Endothelial cell of umbilical vein (primary cell): ENCODE results near the gene H1-8. TPM values are rescaled to one million over a fixed set of nuclear protein-coding genes. Genes with fewer than 3 reads are reported as not detected.

ENCODE experiments used
- BruUV-seq: library from RNA; stranded (reverse); fragments of 400-500 nt; replicated peaks from 2 replicates; lab custom pipeline; 2021; lab: Mats Ljungman, UMichigan
- CTCF ChIA-PET: fragments of 300-600, 350-600 bp; sonication (Branson Sonifier 250); formaldehyde crosslinking; loops from one replicate; lab custom pipeline; 2021; ENCODE audit warnings: antibody characterized with exemption, inconsistent platforms; lab: Charles Lee
- POLR2A ChIA-PET: fragments of 300-600, 350-600 bp; sonication (Branson Sonifier 250); formaldehyde crosslinking; loops from one replicate; lab custom pipeline; 2021; ENCODE audit warnings: antibody characterized with exemption, inconsistent platforms; lab: Charles Lee
- DNase-seq: peaks from one replicate; pipeline ENCODE4 v3.0.0-alpha.2; 2011; ENCODE audit warnings: low read depth, low spot score
- FAIRE-seq: peaks from 2 replicates; lab custom pipeline; 2011; peaks lifted over from hg19 to GRCh38; lab: Jason Lieb, UNC
- H2AFZ ChIP-seq: 2 replicates; pipeline ENCODE4 v1.6.0; 2012; ENCODE audit warnings: low read depth, low read length, control low read depth, inconsistent platforms
- H3K27ac ChIP-seq: 2 replicates; pipeline ENCODE4 v1.5.1; 2011; ENCODE audit warnings: low read depth, mild to moderate bottlenecking, control low read depth, low read length, moderate library complexity; ENCODE audit not compliant: insufficient read depth
- H3K27me3 ChIP-seq, 2 experiments: 2 replicates each; pipeline versions ENCODE4 v1.6.0 to v1.6.1; 2011; ENCODE audit warnings: low read length in 2 of 2, mixed read lengths in 1 of 2; ENCODE audit not compliant: control insufficient read depth in 2 of 2, insufficient read depth in 2 of 2
- H3K36me3 ChIP-seq, 2 experiments: 2 replicates in 1 of 2; 3 replicates in 1 of 2; pipeline ENCODE4 v1.5.1; 2011; ENCODE audit warnings: low read length in 2 of 2, mild to moderate bottlenecking in 1 of 2, moderate library complexity in 1 of 2; ENCODE audit not compliant: control insufficient read depth in 2 of 2, insufficient read depth in 2 of 2; ENCODE audit errors: extremely low read depth in 1 of 2
- H3K4me1 ChIP-seq: 3 replicates; pipeline ENCODE4 v1.5.1; 2011; ENCODE audit warnings: mild to moderate bottlenecking, low read length; ENCODE audit not compliant: control insufficient read depth, insufficient read depth; ENCODE audit errors: extremely low read depth
- H3K4me2 ChIP-seq: 2 replicates; pipeline ENCODE4 v1.6.1; 2011; ENCODE audit warnings: low read length, control low read depth, mixed read lengths; ENCODE audit not compliant: insufficient read depth
- H3K4me3 ChIP-seq, 3 experiments: fragments of 200-600 bp in 1 of 3; sonication (generic), shearing (Covaris generic) in 1 of 3; replicated peaks in 1 of 3; 2 replicates each; pipeline ENCODE4 v1.5.1; 2011 to 2016; ENCODE audit warnings: control low read depth in 3 of 3, low read length in 3 of 3, mild to moderate bottlenecking in 2 of 3, inconsistent platforms in 1 of 3, low read depth in 1 of 3, moderate library complexity in 1 of 3; ENCODE audit not compliant: insufficient read depth in 1 of 3
- H3K79me2 ChIP-seq: 2 replicates; pipeline ENCODE4 v1.6.0; 2012; ENCODE audit warnings: low read length, inconsistent platforms; ENCODE audit not compliant: control insufficient read depth, insufficient read depth
- H3K9ac ChIP-seq: replicated peaks from 2 replicates; pipeline ENCODE3; 2011; ENCODE audit warnings: low read length, control low read depth; ENCODE audit not compliant: insufficient read depth; ENCODE audit errors: extremely low read depth
- H3K9me1 ChIP-seq: replicated peaks from 3 replicates; pipeline ENCODE4 v1.6.0; 2011; ENCODE audit warnings: mild to moderate bottlenecking, low read length; ENCODE audit not compliant: control insufficient read depth, insufficient read depth; ENCODE audit errors: extremely low read depth
- H3K9me3 ChIP-seq: replicated peaks from 2 replicates; pipeline ENCODE4 v1.5.1; 2012; ENCODE audit warnings: low read length, inconsistent platforms; ENCODE audit not compliant: control insufficient read depth, insufficient read depth
- H4K20me1 ChIP-seq: replicated peaks from 2 replicates; pipeline ENCODE3; 2011; ENCODE audit warnings: mild to moderate bottlenecking, low read length; ENCODE audit not compliant: control insufficient read depth, insufficient read depth; ENCODE audit errors: extremely low read depth
- CTCF ChIP-seq, 2 donors: IDR thresholded peaks; 1 replicate in 1 of 2; 2 replicates in 1 of 2; pipeline ENCODE4 v1.5.1; 2011; ENCODE audit warnings: low read length in 2 of 2, mild to moderate bottlenecking in 2 of 2, moderate library complexity in 2 of 2, control low read depth in 1 of 2, inconsistent platforms in 1 of 2, low read depth in 1 of 2; ENCODE audit not compliant: insufficient read depth in 1 of 2; ENCODE audit errors: extremely low read depth in 1 of 2
- EZH2 ChIP-seq: IDR thresholded peaks from 2 replicates; pipeline ENCODE4 v1.6.1; 2012; ENCODE audit warnings: borderline replicate concordance, low read depth, mild to moderate bottlenecking, moderate library complexity, low read length, inconsistent platforms; ENCODE audit not compliant: severe bottlenecking
- FOS ChIP-seq: IDR thresholded peaks from 2 replicates; pipeline ENCODE4 v1.6.1; 2011; ENCODE audit warnings: mild to moderate bottlenecking, low read length, moderate library complexity, borderline replicate concordance; ENCODE audit not compliant: insufficient read depth
- GATA2 ChIP-seq: IDR thresholded peaks from 2 replicates; pipeline ENCODE4 v1.7.0; 2011; ENCODE audit warnings: low read depth, mild to moderate bottlenecking, moderate library complexity, mixed read lengths, low read length; ENCODE audit not compliant: insufficient read length, insufficient read depth
- JUN ChIP-seq: IDR thresholded peaks from 2 replicates; pipeline ENCODE4 v1.6.1; 2011; ENCODE audit warnings: borderline replicate concordance, low read depth; ENCODE audit not compliant: insufficient read length, insufficient read depth
- MAX ChIP-seq: IDR thresholded peaks from 2 replicates; pipeline ENCODE4 v1.6.1; 2011; ENCODE audit not compliant: insufficient read depth, insufficient read length
- MYC ChIP-seq: IDR thresholded peaks from one replicate; pipeline ENCODE4 v1.6.1; 2011; ENCODE audit warnings: mild to moderate bottlenecking, low read depth, low read length
- POLR2A ChIP-seq: IDR thresholded peaks from 2 replicates; pipeline ENCODE4 v1.6.1; 2012; ENCODE audit warnings: low read depth, mild to moderate bottlenecking, control low read depth, low read length
- POLR2AphosphoS5 ChIP-seq: IDR thresholded peaks from 2 replicates; pipeline ENCODE4 v1.6.1; 2012; ENCODE audit warnings: low read depth, mild to moderate bottlenecking, control low read depth, low read length, moderate library complexity; ENCODE audit not compliant: insufficient read depth
- dilution Hi-C: fragments of 300-500 bp; cut with MboI; formaldehyde crosslinking; loops from one replicate; pipeline ENCODE4 v1.15.0; 2019; ENCODE audit warnings: low sequenced_read_pairs; ENCODE audit not compliant: extremely low pct_ligation_motif_present
- intact Hi-C: fragments of 100-400 bp; cut with micrococcal nuclease; formaldehyde crosslinking; loops from one replicate; pipeline ENCODE4 v1.10.0; 2022
- polyA plus RNA-seq, 4 experiments: library from polyadenylated mRNA; depleted of rRNA in 3 of 4; stranded (reverse) in 3 of 4; unstranded in 1 of 4; fragments of >200 nt; gene quantifications; 2 replicates each; pipeline versions ENCODE4 v1.2.1 to v1.2.3, GENCODE V29; 2011 to 2012; ENCODE audit warnings: missing spikeins in 1 of 4
- total RNA-seq: library from RNA; stranded (reverse); gene quantifications from 2 replicates; pipeline ENCODE4 v1.2.3, GENCODE V29; 2021

The H1-8 gene
- total and polyA plus RNA-seq, 2 donors (not counting 3 experiments of a cell fraction or from before 2014, with no cell fraction given), result not detected

- BruUV-seq, result no TSS peak
- TF ChIP-seq CTCF (IDR thresholded peaks at IDR 0.05; ENCODE audit: extremely low read depth in 1 of 2, insufficient read depth in 1 of 2, low read depth in 1 of 2, low read length in 2 of 2) (no peak), EZH2 (no peak), POLR2AphosphoS5 (no peak), FOS (no peak), JUN (no peak), MAX (no peak), GATA2 (no peak), POLR2A (no peak), MYC (no peak)
- ChIA-PET POLR2A (no interaction called here), CTCF (no interaction called here)
- peaks cover 66% of the 10 kb centered on the region for H3K79me2 ChIP-seq
- H3K36me3 ChIP-seq, result peaks cover 33 to 79% of the 10 kb centered on the region in 2 experiments
- H3K4me1 ChIP-seq, result peaks cover 4% of the 10 kb centered on the region
- H3K27me3 ChIP-seq, result no peaks in the 10 kb centered on the region
- no peak overlapping the region for H3K4me2 ChIP-seq
- FAIRE-seq (no peak), DNase-seq (no peak)
- no peak overlapping the region for H2AFZ ChIP-seq
- H3K4me3 ChIP-seq, result no peak overlapping the region
- no peaks in the 10 kb centered on the region for H3K9me1 ChIP-seq
- H3K9ac ChIP-seq, result no peak overlapping the region
- H3K9me3 ChIP-seq, result no peaks in the 10 kb centered on the region
- no peak overlapping the region for H3K27ac ChIP-seq
- dilution Hi-C loops (no loop called here), intact Hi-C loops (no loop called here)
- H4K20me1 ChIP-seq, result no peaks in the 10 kb centered on the region
These were observed 41.7 kb downstream of the H1-8 start for GRCh38 chr3:129584631-129585030.
